Endothelial cell of umbilical vein (primary cell): ENCODE results near the gene CHRM2. TPM values are rescaled to one million over a fixed set of nuclear protein-coding genes. Genes with fewer than 3 reads are reported as not detected.

Source experiments
- BruUV-seq: library from RNA; stranded (reverse); fragments of 400-500 nt; replicated peaks from 2 replicates; lab custom pipeline; 2021; lab: Mats Ljungman, UMichigan
- CTCF ChIA-PET: fragments of 300-600, 350-600 bp; sonication (Branson Sonifier 250); formaldehyde crosslinking; loops from one replicate; lab custom pipeline; 2021; ENCODE audit warnings: antibody characterized with exemption, inconsistent platforms; lab: Charles Lee
- POLR2A ChIA-PET: fragments of 300-600, 350-600 bp; sonication (Branson Sonifier 250); formaldehyde crosslinking; loops from one replicate; lab custom pipeline; 2021; ENCODE audit warnings: antibody characterized with exemption, inconsistent platforms; lab: Charles Lee
- DNase-seq: peaks from one replicate; pipeline ENCODE4 v3.0.0-alpha.2; 2011; ENCODE audit warnings: low read depth, low spot score
- FAIRE-seq: peaks from 2 replicates; lab custom pipeline; 2011; peaks lifted over from hg19 to GRCh38; lab: Jason Lieb, UNC
- H2AFZ ChIP-seq: 2 replicates; pipeline ENCODE4 v1.6.0; 2012; ENCODE audit warnings: low read depth, low read length, control low read depth, inconsistent platforms
- H3K27ac ChIP-seq: 2 replicates; pipeline ENCODE4 v1.5.1; 2011; ENCODE audit warnings: low read depth, mild to moderate bottlenecking, control low read depth, low read length, moderate library complexity; ENCODE audit not compliant: insufficient read depth
- H3K27me3 ChIP-seq, 2 experiments: 2 replicates each; pipeline versions ENCODE4 v1.6.0 to v1.6.1; 2011; ENCODE audit warnings: low read length in 2 of 2, mixed read lengths in 1 of 2; ENCODE audit not compliant: control insufficient read depth in 2 of 2, insufficient read depth in 2 of 2
- H3K36me3 ChIP-seq, 2 experiments: 2 replicates in 1 of 2; 3 replicates in 1 of 2; pipeline ENCODE4 v1.5.1; 2011; ENCODE audit warnings: low read length in 2 of 2, mild to moderate bottlenecking in 1 of 2, moderate library complexity in 1 of 2; ENCODE audit not compliant: control insufficient read depth in 2 of 2, insufficient read depth in 2 of 2; ENCODE audit errors: extremely low read depth in 1 of 2
- H3K4me1 ChIP-seq: 3 replicates; pipeline ENCODE4 v1.5.1; 2011; ENCODE audit warnings: mild to moderate bottlenecking, low read length; ENCODE audit not compliant: control insufficient read depth, insufficient read depth; ENCODE audit errors: extremely low read depth
- H3K4me2 ChIP-seq: 2 replicates; pipeline ENCODE4 v1.6.1; 2011; ENCODE audit warnings: low read length, control low read depth, mixed read lengths; ENCODE audit not compliant: insufficient read depth
- H3K4me3 ChIP-seq, 3 experiments: fragments of 200-600 bp in 1 of 3; sonication (generic), shearing (Covaris generic) in 1 of 3; replicated peaks in 1 of 3; 2 replicates each; pipeline ENCODE4 v1.5.1; 2011 to 2016; ENCODE audit warnings: control low read depth in 3 of 3, low read length in 3 of 3, mild to moderate bottlenecking in 2 of 3, inconsistent platforms in 1 of 3, low read depth in 1 of 3, moderate library complexity in 1 of 3; ENCODE audit not compliant: insufficient read depth in 1 of 3
- H3K79me2 ChIP-seq: 2 replicates; pipeline ENCODE4 v1.6.0; 2012; ENCODE audit warnings: low read length, inconsistent platforms; ENCODE audit not compliant: control insufficient read depth, insufficient read depth
- H3K9ac ChIP-seq: replicated peaks from 2 replicates; pipeline ENCODE3; 2011; ENCODE audit warnings: low read length, control low read depth; ENCODE audit not compliant: insufficient read depth; ENCODE audit errors: extremely low read depth
- H3K9me1 ChIP-seq: replicated peaks from 3 replicates; pipeline ENCODE4 v1.6.0; 2011; ENCODE audit warnings: mild to moderate bottlenecking, low read length; ENCODE audit not compliant: control insufficient read depth, insufficient read depth; ENCODE audit errors: extremely low read depth
- H3K9me3 ChIP-seq: replicated peaks from 2 replicates; pipeline ENCODE4 v1.5.1; 2012; ENCODE audit warnings: low read length, inconsistent platforms; ENCODE audit not compliant: control insufficient read depth, insufficient read depth
- H4K20me1 ChIP-seq: replicated peaks from 2 replicates; pipeline ENCODE3; 2011; ENCODE audit warnings: mild to moderate bottlenecking, low read length; ENCODE audit not compliant: control insufficient read depth, insufficient read depth; ENCODE audit errors: extremely low read depth
- CTCF ChIP-seq, 2 donors: IDR thresholded peaks; 1 replicate in 1 of 2; 2 replicates in 1 of 2; pipeline ENCODE4 v1.5.1; 2011; ENCODE audit warnings: low read length in 2 of 2, mild to moderate bottlenecking in 2 of 2, moderate library complexity in 2 of 2, control low read depth in 1 of 2, inconsistent platforms in 1 of 2, low read depth in 1 of 2; ENCODE audit not compliant: insufficient read depth in 1 of 2; ENCODE audit errors: extremely low read depth in 1 of 2
- EZH2 ChIP-seq: IDR thresholded peaks from 2 replicates; pipeline ENCODE4 v1.6.1; 2012; ENCODE audit warnings: borderline replicate concordance, low read depth, mild to moderate bottlenecking, moderate library complexity, low read length, inconsistent platforms; ENCODE audit not compliant: severe bottlenecking
- FOS ChIP-seq: IDR thresholded peaks from 2 replicates; pipeline ENCODE4 v1.6.1; 2011; ENCODE audit warnings: mild to moderate bottlenecking, low read length, moderate library complexity, borderline replicate concordance; ENCODE audit not compliant: insufficient read depth
- JUN ChIP-seq: IDR thresholded peaks from 2 replicates; pipeline ENCODE4 v1.6.1; 2011; ENCODE audit warnings: borderline replicate concordance, low read depth; ENCODE audit not compliant: insufficient read length, insufficient read depth
- POLR2A ChIP-seq: IDR thresholded peaks from 2 replicates; pipeline ENCODE4 v1.6.1; 2012; ENCODE audit warnings: low read depth, mild to moderate bottlenecking, control low read depth, low read length
- dilution Hi-C: fragments of 300-500 bp; cut with MboI; formaldehyde crosslinking; loops from one replicate; pipeline ENCODE4 v1.15.0; 2019; ENCODE audit warnings: low sequenced_read_pairs; ENCODE audit not compliant: extremely low pct_ligation_motif_present
- intact Hi-C: fragments of 100-400 bp; cut with micrococcal nuclease; formaldehyde crosslinking; loops from one replicate; pipeline ENCODE4 v1.10.0; 2022
- polyA plus RNA-seq, 4 experiments: library from polyadenylated mRNA; depleted of rRNA in 3 of 4; stranded (reverse) in 3 of 4; unstranded in 1 of 4; fragments of >200 nt; gene quantifications; 2 replicates each; pipeline versions ENCODE4 v1.2.1 to v1.2.3, GENCODE V29; 2011 to 2012; ENCODE audit warnings: missing spikeins in 1 of 4
- total RNA-seq: library from RNA; stranded (reverse); gene quantifications from 2 replicates; pipeline ENCODE4 v1.2.3, GENCODE V29; 2021

CHRM2 gene
- total and polyA plus RNA-seq, 2 donors (not counting 3 experiments of a cell fraction or from before 2014, with no cell fraction given), result not detected

- H3K27ac ChIP-seq, result no peak overlapping the region
- no peaks in the 10 kb centered on the region for H3K79me2 ChIP-seq
- no peak overlapping the region for H2AFZ ChIP-seq
- no peak overlapping the region for H3K4me3 ChIP-seq
- H3K27me3 ChIP-seq, result no peaks in the 10 kb centered on the region
- FAIRE-seq, result no peak
- ChIA-PET CTCF (no interaction called here), POLR2A (no interaction called here)
- no peaks in the 10 kb centered on the region for H3K9me1 ChIP-seq
- no peaks in the 10 kb centered on the region for H3K9me3 ChIP-seq
- intact Hi-C loops, result no loop called here
- H3K36me3 ChIP-seq, result no peaks in the 10 kb centered on the region
- no peaks in the 10 kb centered on the region for H4K20me1 ChIP-seq
- no peak for DNase-seq
- dilution Hi-C loops, result no loop called here
- H3K9ac ChIP-seq, result no peak overlapping the region
- no peaks in the 10 kb centered on the region for H3K4me1 ChIP-seq
- TF ChIP-seq FOS (no peak), POLR2A (no peak), CTCF (IDR thresholded peaks at IDR 0.05; ENCODE audit: extremely low read depth in 1 of 2, insufficient read depth in 1 of 2, low read depth in 1 of 2, low read length in 2 of 2) (no peak)
- BruUV-seq, result no TSS peak
- H3K4me2 ChIP-seq, result no peak overlapping the region
These were observed 168.3 kb downstream of the CHRM2 start for GRCh38 chr7:137036768-137037167.

GRCh38 chr7:137038706-137039105, 170.3 kb downstream of the CHRM2 start:
- BruUV-seq, result no TSS peak

More at GRCh38 chr7:137038706-137039105, 170.3 kb downstream of the CHRM2 start:
- POLR2A ChIA-PET, result no interaction called here
- no peak overlapping the region for H3K4me3 ChIP-seq
- TF ChIP-seq EZH2, result no peak
- TF ChIP-seq FOS, result no peak
- no peak for TF ChIP-seq JUN
- H2AFZ ChIP-seq, result no peak overlapping the region
- no peaks in the 10 kb centered on the region for H3K36me3 ChIP-seq
- no peak for FAIRE-seq
- no peaks in the 10 kb centered on the region for H3K4me1 ChIP-seq
- intact Hi-C loops, result no loop called here
- H3K9ac ChIP-seq, result no peak overlapping the region
- no peaks in the 10 kb centered on the region for H3K27me3 ChIP-seq
- no peak overlapping the region for H3K27ac ChIP-seq
- H3K4me2 ChIP-seq, result no peak overlapping the region
- CTCF ChIA-PET, result no interaction called here
- H3K9me3 ChIP-seq, result no peaks in the 10 kb centered on the region
- DNase-seq, result no peak
- H3K9me1 ChIP-seq, result no peaks in the 10 kb centered on the region
- no peaks in the 10 kb centered on the region for H4K20me1 ChIP-seq
- H3K79me2 ChIP-seq, result no peaks in the 10 kb centered on the region
- dilution Hi-C loops, result no loop called here
